ENCODE measurements around the gene HCAR2. TPM values are rescaled to one million over a fixed set of nuclear protein-coding genes. Genes with fewer than 3 reads are reported as not detected.

Gene HCAR2
- total and polyA plus RNA-seq, 2 of the 13 experiments (the other 11 are each of a cell fraction or from before 2014, with no cell fraction given): 0.09 to 5.6 TPM

- peak; percentile 36; the same call in 1 of the 2 replicates for TF ChIP-seq ZNF280D (CRISPR knock-in tag; IDR thresholded peaks at IDR 0.05)
- no peak; the same call in 1 of the 2 replicates for TF ChIP-seq HINFP (CRISPR knock-in tag; IDR thresholded peaks at IDR 0.05; ENCODE audit: low read depth)
- no peak for TF ChIP-seq CENPX (CRISPR knock-in tag; IDR thresholded peaks at IDR 0.05)
- peak; percentile 66; the same call in 1 of the 2 replicates for TF ChIP-seq ZFP90 (CRISPR knock-in tag; IDR thresholded peaks at IDR 0.05; ENCODE audit: borderline replicate concordance)
- peak; percentile 98 for TF ChIP-seq ZFY (CRISPR knock-in tag; IDR thresholded peaks at IDR 0.05)
- TF ChIP-seq BORCS8-MEF2B (CRISPR knock-in tag; IDR thresholded peaks at IDR 0.05): peak; percentile 68; the same call in 1 of the 2 replicates
- no peak; the same call in 1 of the 2 replicates for TF ChIP-seq ZNF652 (CRISPR knock-in tag; IDR thresholded peaks at IDR 0.05; ENCODE audit: borderline replicate concordance, low read depth)
- no peak for TF ChIP-seq ZBTB34 (CRISPR knock-in tag; IDR thresholded peaks at IDR 0.05)
- TF ChIP-seq PRDM15 (CRISPR knock-in tag; IDR thresholded peaks at IDR 0.05): no peak
- peak; percentile 50 for TF ChIP-seq HCFC1 (IDR thresholded peaks at IDR 0.05; ENCODE audit: low read depth, low read length)
- TF ChIP-seq ZSCAN31 (CRISPR knock-in tag; IDR thresholded peaks at IDR 0.05; ENCODE audit: low read depth): peak; percentile 93
- TF ChIP-seq GLMP (CRISPR knock-in tag; IDR thresholded peaks at IDR 0.05; ENCODE audit: borderline replicate concordance): no peak
- TF ChIP-seq SAFB2 (CRISPR knock-in tag; IDR thresholded peaks at IDR 0.05; ENCODE audit: borderline replicate concordance, low read depth): peak; percentile 62; the same call in 1 of the 2 replicates
- TF ChIP-seq KLF13 (CRISPR knock-in tag; IDR thresholded peaks at IDR 0.05): 0 out of 2 replicates have a peak, but pooled peaks have one; percentile 55
- peak; percentile 70; the same call in 1 of the 2 replicates for TF ChIP-seq ZNF639 (CRISPR knock-in tag; conservative IDR thresholded peaks at IDR 0.05)
Measured at GRCh38 chr12:122752464-122753318, 49.5 kb upstream of the HCAR2 start, which contains the start of gene DENR (continued).
